HG03159 (cell line): Measurements from ENCODE around the gene ELP2.
A peak's percentile ranks its signal among the peaks of the same experiment; 100 is the strongest.
"Not testable (repeated sequence)": the region's sequence is repeated elsewhere in the genome, so short reads cannot be mapped to it uniquely, and the experiment has no call there.

ENCODE experiments used
- ATAC-seq: cut with Tn5 transposase; IDR thresholded peaks from one replicate; pipeline ENCODE4 v1.9.1; 2021; ENCODE audit warnings: mild to moderate bottlenecking, moderate library complexity; ENCODE audit not compliant: unreplicated experiment

The ELP2 gene

GRCh38 chr18:36187193-36187825, 57.6 kb downstream of the ELP2 start, which contains the start of gene MOCOS:
TSS of gene MOCOS (plus strand) at chr18:36187497. CDS start at chr18:36187540, 43 bp downstream.
- peak; percentile 51 for ATAC-seq

- no peak for ATAC-seq
Measured at GRCh38 chr18:36187826-36188721, 58.4 kb downstream of the ELP2 start.

- no peak for ATAC-seq
Measured at GRCh38 chr18:36188916-36189315, 59.2 kb downstream of the ELP2 start.

- no peak for ATAC-seq
Measured at GRCh38 chr18:36189486-36189885, 59.8 kb downstream of the ELP2 start.

GRCh38 chr18:36191286-36191685, 61.6 kb downstream of the ELP2 start:
- no peak for ATAC-seq

GRCh38 chr18:36191711-36192110, 62.0 kb downstream of the ELP2 start:
- ATAC-seq = no peak

GRCh38 chr18:36194600-36195315, 65.1 kb downstream of the ELP2 start:
- no peak for ATAC-seq

- ATAC-seq = no peak
Measured at GRCh38 chr18:36195427-36196122, 65.9 kb downstream of the ELP2 start.

GRCh38 chr18:36196238-36196995, 66.7 kb downstream of the ELP2 start:
- ATAC-seq = no peak

- no peak for ATAC-seq
Measured at GRCh38 chr18:36197511-36198166, 67.9 kb downstream of the ELP2 start.

- ATAC-seq = no peak
Measured at GRCh38 chr18:36199691-36200295, 70.1 kb downstream of the ELP2 start.

- ATAC-seq = no peak
Measured at GRCh38 chr18:36200354-36200771, 70.7 kb downstream of the ELP2 start.

GRCh38 chr18:36201765-36202164, 72.1 kb downstream of the ELP2 start:
- ATAC-seq = no peak

GRCh38 chr18:36203360-36203895, 73.7 kb downstream of the ELP2 start:
- ATAC-seq = no peak

- ATAC-seq = no peak
Measured at GRCh38 chr18:36205166-36205565, 75.5 kb downstream of the ELP2 start.

- no peak for ATAC-seq
Measured at GRCh38 chr18:36207303-36207702, 77.6 kb downstream of the ELP2 start.

- not testable (repeated sequence) for ATAC-seq
Measured at GRCh38 chr18:36207969-36208368, 78.3 kb downstream of the ELP2 start.

GRCh38 chr18:36211612-36212065, 81.9 kb downstream of the ELP2 start:
- ATAC-seq = no peak
